Tibial artery (tissue), 4 donors: ENCODE results near the gene DNAAF1.

ENCODE experiments used
- DNase-seq, 2 donors: peaks; one replicate each; pipeline ENCODE4 v3.0.0-alpha.2; 2019
- H3K27ac ChIP-seq, 2 donors: fragments of 200-600 bp; sonication (generic) in 1 of 2; 1 replicate in 1 of 2; 2 replicates in 1 of 2; pipeline ENCODE4 v1.5.1; 2018 to 2019; ENCODE audit warnings: mild to moderate bottlenecking in 1 of 2
- H3K27me3 ChIP-seq, 2 donors: fragments of 200-600 bp; sonication (generic) in 1 of 2; one replicate each; pipeline versions ENCODE4 v1.5.1 to v1.6.0; 2016 to 2019
- H3K36me3 ChIP-seq, 3 donors: fragments of 200-600 bp; sonication (generic) in 2 of 3; one replicate each; pipeline ENCODE4 v1.5.1; 2016 to 2019; ENCODE audit warnings: mild to moderate bottlenecking in 2 of 3
- H3K4me1 ChIP-seq, 4 donors: fragments of 200-600 bp; sonication (generic) in 2 of 4; 1 replicate in 3 of 4; 2 replicates in 1 of 4; pipeline ENCODE4 v1.5.1; 2016 to 2019
- H3K4me3 ChIP-seq, 2 donors: fragments of 200-600 bp; sonication (generic) in 1 of 2; 1 replicate in 1 of 2; 2 replicates in 1 of 2; pipeline ENCODE4 v1.5.1; 2018 to 2019; ENCODE audit warnings: mild to moderate bottlenecking in 2 of 2
- H3K9me3 ChIP-seq, 3 donors: fragments of 200-600 bp; sonication (generic) in 1 of 3; one replicate each; pipeline ENCODE4 v1.5.1; 2016 to 2019
- CTCF ChIP-seq, 2 experiments: fragments of 200-600 bp in 1 of 2; fragments of 450-650 bp in 1 of 2; IDR thresholded peaks; one replicate each; pipeline ENCODE4 v1.5.1; 2017 to 2019; ENCODE audit warnings: antibody characterized with exemption in 2 of 2, mild to moderate bottlenecking in 1 of 2, moderate library complexity in 1 of 2
- intact Hi-C: fragments of 100-400 bp; cut with DNase I; formaldehyde crosslinking; loops from one replicate; pipeline ENCODE4 v1.15.0; 2023; ENCODE audit warnings: low total_unique reads

The DNAAF1 gene

DNA sequence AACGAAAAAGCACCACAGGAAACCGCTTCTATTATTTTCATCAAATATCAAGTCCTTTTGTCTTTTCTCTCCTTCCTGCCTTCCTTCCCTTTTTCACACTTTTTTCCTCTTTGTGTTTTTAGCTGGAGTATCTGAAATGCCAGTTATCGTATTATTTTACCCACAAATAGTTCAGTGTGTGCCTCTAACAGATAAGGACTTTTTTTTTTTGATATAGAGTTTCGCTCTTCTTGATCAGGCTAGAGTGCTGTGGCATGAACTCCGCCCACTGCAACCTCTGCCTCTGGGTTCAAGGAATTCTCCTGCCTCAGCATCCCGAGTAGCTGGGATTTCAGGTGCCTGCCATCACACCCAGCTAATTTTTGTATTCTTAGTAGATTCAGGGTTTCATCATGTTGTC lies 10.7 kb downstream of the DNAAF1 start:
- peaks cover 0 to 14% of the 10 kb centered on the region in 2 donors for H3K27me3 ChIP-seq
- no peak for TF ChIP-seq CTCF (IDR thresholded peaks at IDR 0.05)

GRCh38 chr16:84156342-84156784 lies 11.3 kb downstream of the DNAAF1 start:
- no peaks in the 10 kb centered on the region for H3K4me1 ChIP-seq
- intact Hi-C loops: no loop called here
- H3K9me3 ChIP-seq: no peaks in the 10 kb centered on the region
- TF ChIP-seq CTCF (IDR thresholded peaks at IDR 0.05): no peak
- H3K27ac ChIP-seq: no peak overlapping the region
- DNase-seq: no peak
- H3K36me3 ChIP-seq: no peaks in the 10 kb centered on the region
- no peak overlapping the region for H3K4me3 ChIP-seq
- peaks cover 0 to 19% of the 10 kb centered on the region in 2 donors for H3K27me3 ChIP-seq

More for the DNA sequence above, 10.7 kb downstream of the DNAAF1 start:
- no peaks in the 10 kb centered on the region for H3K4me1 ChIP-seq
- H3K9me3 ChIP-seq: no peaks in the 10 kb centered on the region
- no peak overlapping the region for H3K4me3 ChIP-seq
- intact Hi-C loops: no loop called here
- H3K36me3 ChIP-seq: no peaks in the 10 kb centered on the region
- no peak for DNase-seq
- no peak overlapping the region for H3K27ac ChIP-seq

GRCh38 chr16:84159007-84159406 lies 13.9 kb downstream of the DNAAF1 start:
- Histone ChIP-seq H3K27me3 (peaks cover 0 to 21% of the 10 kb centered on the region in 2 donors), H3K36me3 (no peaks in the 10 kb centered on the region), H3K27ac (no peak overlapping the region), H3K9me3 (no peaks in the 10 kb centered on the region), H3K4me3 (no peak overlapping the region), H3K4me1 (no peaks in the 10 kb centered on the region)
- DNase-seq: peak in 1 of 2 donors; percentile 39
- TF ChIP-seq CTCF (IDR thresholded peaks at IDR 0.05): no peak
- intact Hi-C loops: no loop called here

DNA sequence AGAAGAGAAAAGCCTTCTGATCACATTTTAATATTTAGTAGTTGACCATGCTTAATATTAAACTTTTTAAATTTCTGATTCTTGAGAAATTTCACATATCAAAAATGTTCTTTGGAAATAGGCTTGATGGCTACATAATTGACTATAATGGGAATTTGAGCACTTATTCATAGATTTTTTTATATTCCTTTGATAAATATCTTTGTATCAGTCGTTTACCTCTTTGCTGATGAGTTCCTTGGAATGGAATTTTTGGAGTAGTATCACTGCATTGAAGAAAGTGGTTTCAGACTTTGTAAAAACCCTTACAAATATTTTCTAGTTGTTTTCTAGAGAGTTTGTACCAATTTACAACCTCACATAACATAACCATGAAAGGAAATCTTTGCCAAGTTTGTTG lies 14.7 kb downstream of the DNAAF1 start:
- peaks cover 0 to 24% of the 10 kb centered on the region in 2 donors for H3K27me3 ChIP-seq
- H3K27ac ChIP-seq: no peak overlapping the region
- no peak overlapping the region for H3K4me3 ChIP-seq
- no peak for DNase-seq
- no peaks in the 10 kb centered on the region for H3K9me3 ChIP-seq
- H3K36me3 ChIP-seq: no peaks in the 10 kb centered on the region
- TF ChIP-seq CTCF (IDR thresholded peaks at IDR 0.05): no peak
- intact Hi-C loops: no loop called here
- H3K4me1 ChIP-seq: no peaks in the 10 kb centered on the region

- Histone ChIP-seq H3K9me3 (no peaks in the 10 kb centered on the region), H3K36me3 (no peaks in the 10 kb centered on the region), H3K27ac (no peak overlapping the region), H3K4me1 (no peaks in the 10 kb centered on the region), H3K27me3 (peaks cover 0 to 24% of the 10 kb centered on the region in 2 donors), H3K4me3 (no peak overlapping the region)
- peak in 1 of 2 donors; percentile 50 for DNase-seq
- TF ChIP-seq CTCF (IDR thresholded peaks at IDR 0.05): no peak
- intact Hi-C loops: no loop called here
Observed at GRCh38 chr16:84161037-84161436, 15.9 kb downstream of the DNAAF1 start.

DNA sequence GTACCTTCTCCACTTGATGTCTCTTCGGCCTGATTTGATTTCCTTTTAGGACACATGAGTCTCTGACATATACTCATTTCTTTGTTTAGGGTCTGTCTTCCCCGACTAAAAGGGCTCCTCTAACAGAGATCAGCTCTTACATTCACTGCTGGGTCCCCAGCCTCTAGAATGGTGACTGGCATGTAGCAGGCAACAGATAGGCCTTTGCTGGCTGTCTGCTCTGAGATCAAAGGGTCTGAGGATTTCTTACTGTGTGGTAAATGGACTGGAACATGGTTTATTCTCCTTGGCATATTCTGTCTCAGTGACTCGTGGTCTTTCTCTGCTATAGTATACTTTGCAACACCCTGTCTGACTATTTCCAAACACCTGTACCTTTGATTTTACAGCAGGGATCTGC lies 16.7 kb downstream of the DNAAF1 start:
- TF ChIP-seq CTCF (IDR thresholded peaks at IDR 0.05): no peak
- Histone ChIP-seq H3K4me1 (no peaks in the 10 kb centered on the region), H3K27me3 (peaks cover 0 to 28% of the 10 kb centered on the region in 2 donors), H3K36me3 (no peaks in the 10 kb centered on the region), H3K27ac (no peak overlapping the region), H3K9me3 (no peaks in the 10 kb centered on the region), H3K4me3 (no peak overlapping the region)
- intact Hi-C loops: no loop called here
- DNase-seq: no peak
